ENCODE data around the gene NEBL.
"Not testable (repeated sequence)": the region's sequence is repeated elsewhere in the genome, so short reads cannot be mapped to it uniquely, and the experiment has no call there.

NEBL gene

DNA sequence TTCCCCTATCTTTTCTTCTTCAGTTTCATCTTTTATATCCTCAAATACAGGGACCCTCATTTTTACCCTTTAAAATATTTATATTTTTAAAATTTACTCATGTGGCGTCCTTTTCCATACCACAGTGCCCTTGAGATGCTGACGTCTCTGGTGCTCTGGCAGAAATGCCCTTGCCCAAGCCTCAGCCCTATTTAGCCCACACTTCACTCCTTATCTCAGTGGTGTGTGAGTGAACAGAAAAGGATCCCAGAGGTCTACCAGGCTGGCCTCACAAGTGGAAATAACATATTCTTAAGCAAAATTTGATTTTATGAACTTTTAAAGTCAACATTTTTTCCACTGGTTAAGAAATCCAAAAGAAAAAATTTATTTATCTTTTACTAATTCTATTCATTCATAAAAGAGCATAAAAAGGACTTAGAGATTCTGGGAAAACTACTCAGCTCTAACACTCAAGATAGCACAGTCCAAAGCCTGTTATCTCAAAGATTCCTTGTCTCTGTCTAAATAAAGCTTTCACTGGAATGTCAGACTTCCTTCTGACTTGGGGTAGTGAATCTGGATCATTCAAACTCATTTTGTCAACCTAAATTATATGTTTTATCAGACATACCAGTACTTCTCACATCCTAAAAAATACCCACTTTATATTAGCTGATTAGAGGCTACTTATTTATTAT is at the start of gene NEBL:
TSS of gene NEBL (minus strand) at position 166 of the 680 bp plus-strand sequence. CDS start at position 60, 106 bp downstream.
- DNase-seq (ENCODE audit: low read depth) = no peak

DNA sequence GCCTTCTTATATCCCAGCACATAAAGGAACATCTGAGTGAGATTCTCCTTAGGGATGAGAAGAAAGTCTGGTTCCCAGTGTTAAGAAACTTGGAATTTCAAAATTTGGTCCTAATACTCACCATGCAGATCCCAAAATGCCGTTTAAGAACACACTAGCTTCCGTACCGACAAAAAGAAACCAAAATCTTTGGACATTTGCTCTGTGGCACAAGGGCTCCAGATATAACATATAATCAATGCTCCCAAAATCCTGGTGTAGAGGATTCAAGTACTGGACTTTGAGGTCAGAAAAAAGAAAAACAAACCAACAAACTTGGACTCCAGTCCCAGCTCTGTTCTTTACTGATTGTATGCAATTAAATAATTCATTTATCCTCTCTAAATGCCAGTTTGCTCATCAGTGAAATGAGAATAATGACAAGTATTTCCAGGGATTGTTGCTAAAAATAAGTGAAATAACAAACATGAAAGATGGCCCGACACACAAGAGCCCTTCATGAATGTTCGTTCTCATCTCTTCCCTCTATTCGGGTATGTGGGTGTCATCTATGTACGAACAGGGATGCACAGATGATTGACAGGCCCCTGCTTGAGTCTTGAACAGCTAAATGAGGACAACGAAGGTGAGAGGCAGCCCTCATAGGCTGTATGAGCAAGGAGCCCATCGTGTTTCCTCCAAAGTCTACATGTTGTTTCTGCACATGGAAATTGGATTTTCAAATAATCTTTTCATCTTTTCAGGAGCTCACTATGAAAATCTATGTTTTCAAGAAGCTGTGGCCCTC is 48.6 kb upstream of the NEBL start:
- DNase-seq (ENCODE audit: low read depth) = no peak

DNA sequence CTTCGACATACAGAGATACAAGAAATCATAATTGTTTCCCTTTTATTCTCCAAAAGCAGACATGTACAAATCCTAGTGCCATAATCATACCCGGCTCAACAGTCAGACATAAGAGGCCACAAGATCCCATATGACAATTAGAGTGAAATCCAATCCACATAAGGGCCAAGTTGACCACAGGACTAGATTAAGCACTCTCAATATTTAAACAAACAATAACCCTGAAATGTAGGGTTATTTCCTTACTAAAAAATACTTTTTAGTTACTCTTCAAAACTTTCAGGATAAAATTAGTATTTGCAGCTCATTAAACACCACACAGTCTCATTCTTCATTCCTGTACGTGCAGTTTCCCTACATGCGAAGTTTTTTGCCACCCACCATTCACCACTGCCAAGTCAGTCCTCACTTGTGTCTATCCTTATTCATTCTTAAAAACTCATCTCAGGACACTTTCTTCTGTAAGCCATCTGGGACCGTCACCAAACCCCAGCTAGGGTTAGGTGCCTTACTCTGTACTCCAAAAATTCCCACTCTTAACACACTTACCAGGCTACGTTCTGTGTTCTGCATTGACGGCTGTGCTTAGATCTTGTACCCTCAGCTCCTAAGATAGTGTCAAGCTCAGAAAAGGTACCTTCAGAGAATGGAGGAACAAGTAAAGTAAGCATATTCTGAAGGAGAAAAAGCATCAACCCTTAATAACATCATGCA is 47.8 kb upstream of the NEBL start:
- DNase-seq (ENCODE audit: low read depth) = no peak

DNA sequence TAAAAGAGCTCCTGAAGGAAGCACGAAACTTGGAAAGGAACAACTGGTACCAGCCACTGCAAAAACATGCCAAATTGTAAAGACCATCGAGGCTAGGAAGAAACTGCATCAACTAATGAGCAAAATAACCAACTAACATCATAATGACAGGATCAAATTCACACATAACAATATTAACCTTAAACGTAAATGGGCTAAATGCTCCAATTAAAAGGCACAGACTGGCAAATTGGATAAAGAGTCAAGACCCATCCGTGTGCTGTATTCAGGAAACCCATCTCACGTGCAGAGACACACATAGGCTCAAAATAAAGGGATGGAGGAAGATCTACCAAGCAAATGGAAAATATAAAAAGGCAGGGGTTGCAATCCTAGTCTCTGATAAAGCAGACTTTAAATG is 42.3 kb upstream of the NEBL start:
- not testable (repeated sequence) for DNase-seq (ENCODE audit: low read depth)

DNA sequence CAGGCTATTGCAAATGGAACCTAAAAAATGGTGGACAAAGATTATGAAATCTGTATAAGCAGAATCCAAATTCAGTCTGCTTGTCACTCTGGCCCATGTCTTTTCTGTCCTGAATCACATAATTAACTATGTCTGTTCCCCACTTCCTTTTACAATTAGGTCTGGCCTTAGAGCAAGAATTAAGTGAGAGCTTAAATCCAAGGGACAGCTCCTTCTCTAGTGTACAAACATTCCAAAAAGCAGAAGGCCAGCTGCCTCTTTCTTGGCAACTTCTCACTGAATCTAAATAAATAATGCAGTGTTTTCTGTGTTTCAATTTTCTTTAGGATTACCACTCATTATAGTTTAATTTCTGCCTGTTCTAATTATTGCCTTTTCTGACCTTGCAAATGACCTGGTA is 39.3 kb upstream of the NEBL start:
- DNase-seq (ENCODE audit: low read depth) = no peak

- no peak for DNase-seq (ENCODE audit: low read depth)
These were observed 38.8 kb upstream of the NEBL start for GRCh38 chr10:20935931-20936330.

- no peak for DNase-seq (ENCODE audit: low read depth)
These were observed 38.2 kb upstream of the NEBL start for GRCh38 chr10:20935301-20935700.

DNA sequence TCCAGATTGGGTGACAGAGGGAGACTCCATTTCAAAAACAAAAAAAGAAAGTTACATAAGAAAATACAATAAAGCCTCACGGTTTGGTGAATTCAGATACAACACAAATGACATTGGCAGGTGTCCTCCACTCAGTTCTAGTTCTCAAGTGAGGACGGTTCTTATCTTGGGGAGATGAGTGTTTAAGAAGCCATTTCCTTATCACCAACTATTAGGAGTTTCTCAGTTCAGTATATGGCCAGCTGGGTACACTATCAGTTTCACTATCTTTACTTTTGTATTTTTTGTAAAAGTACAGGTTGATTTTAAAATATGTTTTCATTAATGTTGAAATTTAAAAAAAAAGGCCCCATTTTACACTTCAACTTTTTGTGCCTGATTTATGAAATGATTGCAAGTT is 36.6 kb upstream of the NEBL start:
- no peak for DNase-seq (ENCODE audit: low read depth)

DNA sequence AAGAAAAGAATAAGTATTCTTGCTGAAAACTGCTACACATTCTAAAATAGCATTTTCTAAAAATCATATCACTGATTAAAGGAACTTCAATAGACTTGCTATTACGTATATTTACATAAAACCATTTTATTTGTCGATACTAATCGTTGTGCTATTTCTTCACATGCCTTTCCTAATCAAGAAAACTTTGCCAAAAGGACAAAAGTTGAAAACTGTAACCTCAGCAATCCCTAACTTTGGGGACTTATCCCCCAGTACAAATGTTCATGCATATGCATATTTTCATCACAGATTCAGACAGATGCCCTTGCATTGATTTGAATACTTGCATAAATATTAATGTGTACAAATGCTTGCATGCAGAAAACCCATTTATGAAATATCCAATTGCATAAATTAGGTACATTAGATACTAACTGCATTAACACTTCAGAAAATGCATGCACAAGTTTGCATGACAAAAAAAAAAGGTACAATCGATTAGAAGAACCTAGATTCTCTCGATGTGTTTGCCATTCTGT is 35.6 kb upstream of the NEBL start:
- DNase-seq (ENCODE audit: low read depth) = no peak

DNA sequence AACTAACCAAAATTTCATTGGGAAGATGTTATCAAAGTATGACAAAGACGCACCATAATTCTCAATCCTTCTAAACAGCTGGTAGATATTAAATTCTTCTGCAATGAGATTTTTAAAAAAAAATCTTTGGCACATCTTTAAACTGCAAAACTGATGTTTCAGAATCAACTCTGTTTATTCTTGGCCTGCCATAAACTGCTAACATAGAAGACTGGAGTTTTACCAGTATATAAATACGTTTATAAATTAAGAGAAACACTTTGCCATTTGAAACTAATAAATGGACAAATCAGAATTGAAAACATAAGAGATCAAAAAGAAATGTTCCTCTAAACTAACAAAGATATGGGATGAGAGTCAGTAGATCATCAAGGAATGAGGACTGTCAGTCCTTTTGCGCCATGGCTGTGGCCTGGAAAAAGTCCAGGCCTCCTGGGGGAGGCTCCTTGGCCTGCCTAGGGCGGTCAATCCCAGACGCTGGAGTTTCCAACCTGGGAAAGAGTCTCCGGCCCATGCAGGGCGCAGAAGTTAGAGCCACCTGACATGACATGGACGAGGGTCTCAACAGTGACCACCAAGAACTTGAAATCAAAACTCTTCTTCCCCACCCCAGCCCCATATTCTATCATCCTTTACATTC is 34.2 kb upstream of the NEBL start:
- DNase-seq (ENCODE audit: low read depth) = no peak

DNA sequence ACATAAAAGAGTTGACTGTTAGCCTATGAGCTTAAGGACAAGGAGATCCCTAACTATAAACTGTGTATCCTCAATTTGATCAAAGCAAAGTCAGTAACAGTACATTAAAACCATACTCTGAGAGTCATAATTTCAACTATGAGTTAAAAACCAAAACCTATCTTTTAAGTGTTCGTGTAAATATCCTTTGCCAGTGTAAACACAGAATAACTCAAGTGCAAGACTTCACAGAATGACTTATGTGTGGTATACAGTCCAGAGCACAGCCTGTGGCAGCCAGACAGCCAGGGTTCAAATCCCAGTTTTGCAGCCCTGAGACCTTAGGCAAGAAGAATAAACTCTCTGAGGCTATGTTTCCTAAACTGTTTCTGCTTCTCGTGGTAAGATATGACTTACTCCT is 30.3 kb upstream of the NEBL start:
- no peak for DNase-seq (ENCODE audit: low read depth)

DNA sequence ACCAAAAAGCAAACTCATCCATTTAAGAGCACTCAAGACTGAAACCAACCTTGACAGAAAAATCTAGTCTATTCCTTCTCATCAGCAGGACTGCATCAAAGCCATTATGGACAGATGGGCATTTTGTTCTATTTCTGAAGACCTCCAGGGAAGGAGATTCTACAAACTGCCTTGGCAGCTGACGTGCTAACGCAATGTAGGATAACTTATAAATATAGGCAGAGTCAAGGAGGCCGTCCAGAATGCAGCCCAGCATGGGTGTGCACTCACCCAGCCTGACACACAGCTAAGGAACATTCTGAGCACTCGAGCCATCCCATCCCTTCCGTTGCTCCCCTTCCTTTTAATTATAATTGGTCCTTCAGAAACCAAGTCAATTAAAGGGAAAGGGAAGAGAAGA is 25.3 kb upstream of the NEBL start:
- no peak for DNase-seq (ENCODE audit: low read depth)

DNA sequence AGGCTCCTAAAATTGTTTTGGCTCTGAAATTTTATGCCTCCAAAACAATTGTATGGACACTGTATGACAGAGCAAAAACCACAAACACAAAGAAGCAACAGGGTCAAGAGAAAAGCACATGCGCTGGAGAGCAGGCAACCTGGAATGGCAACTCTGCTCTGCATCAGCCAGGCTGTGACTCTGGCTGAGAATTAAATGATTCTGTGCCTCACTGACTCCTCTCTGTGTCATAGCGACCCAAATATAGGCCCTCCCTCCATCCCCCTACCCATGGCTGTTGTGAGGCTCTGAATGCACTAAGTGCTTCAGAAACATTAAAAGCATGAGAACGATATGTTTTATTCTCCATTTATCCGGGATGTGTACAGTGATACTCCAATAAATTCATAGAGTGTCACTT is 24.9 kb upstream of the NEBL start:
- no peak for DNase-seq (ENCODE audit: low read depth)

- DNase-seq (ENCODE audit: low read depth) = no peak
These were observed 22.9 kb upstream of the NEBL start for GRCh38 chr10:20920061-20920460.

DNA sequence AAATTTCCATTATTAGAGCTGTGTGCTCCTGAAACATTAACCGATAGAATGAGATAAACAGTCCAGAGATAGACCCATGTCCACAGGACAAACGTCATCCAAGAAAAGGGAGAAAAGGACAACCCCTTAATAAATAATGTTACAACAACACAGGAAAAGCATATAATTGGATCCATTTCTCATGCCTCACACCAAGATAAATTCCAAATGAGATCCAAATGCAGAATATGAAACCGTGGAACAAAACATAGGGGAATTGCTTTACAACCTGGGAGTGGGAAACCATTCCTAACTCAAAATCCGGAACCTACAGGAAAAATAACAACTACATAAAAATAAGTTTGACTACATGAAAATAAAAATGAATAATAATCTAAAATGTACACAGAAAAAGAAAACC is 22.4 kb upstream of the NEBL start:
- DNase-seq (ENCODE audit: low read depth) = no peak

- no peak for DNase-seq (ENCODE audit: low read depth)
These were observed 19.9 kb upstream of the NEBL start for GRCh38 chr10:20916976-20917375.

- DNase-seq (ENCODE audit: low read depth) = no peak
These were observed 15.9 kb upstream of the NEBL start for GRCh38 chr10:20912969-20913368.

DNA sequence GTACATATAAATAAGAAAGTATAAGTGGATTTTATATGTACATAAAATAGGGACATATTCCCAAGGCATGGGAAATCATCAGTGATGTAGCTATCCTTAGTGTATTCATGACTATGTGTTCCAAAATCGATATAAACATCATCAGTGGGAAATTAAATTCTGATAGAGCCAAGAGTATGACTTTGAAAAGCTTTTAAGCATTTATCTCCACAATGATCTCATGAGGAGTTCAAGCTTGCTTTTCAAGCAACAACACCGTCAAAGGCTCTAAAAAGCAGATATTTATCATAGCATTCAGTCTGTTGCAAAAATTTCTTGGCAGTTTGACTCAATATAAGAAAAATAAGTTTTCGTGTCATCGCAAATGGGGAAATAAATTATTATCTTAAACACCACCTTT is 14.5 kb upstream of the NEBL start:
- DNase-seq (ENCODE audit: low read depth) = no peak

DNA sequence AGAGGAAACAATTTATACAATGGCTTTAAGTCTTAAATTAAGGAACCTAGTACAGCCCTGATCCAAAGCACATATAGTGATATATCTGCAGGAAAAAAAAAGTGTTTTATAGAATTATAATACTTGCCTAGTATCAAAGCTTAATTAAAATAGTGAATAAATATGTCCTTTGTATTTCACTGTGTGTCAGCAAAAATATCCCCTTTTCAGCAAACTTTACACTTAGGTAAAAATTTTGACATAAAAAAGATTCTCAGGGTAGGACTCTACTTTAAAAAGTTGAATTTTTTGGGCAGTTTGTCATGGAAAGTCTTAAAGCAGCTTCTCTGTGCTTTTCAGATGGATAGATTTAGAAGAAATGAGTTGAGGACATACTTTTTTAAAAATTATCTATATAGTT is 12.7 kb upstream of the NEBL start:
- no peak for DNase-seq (ENCODE audit: low read depth)

GRCh38 chr10:20908391-20908790 is 11.3 kb upstream of the NEBL start:
- no peak for DNase-seq (ENCODE audit: low read depth)

GRCh38 chr10:20903635-20904390 is 6.7 kb upstream of the NEBL start:
- DNase-seq (ENCODE audit: low read depth) = no peak

DNA sequence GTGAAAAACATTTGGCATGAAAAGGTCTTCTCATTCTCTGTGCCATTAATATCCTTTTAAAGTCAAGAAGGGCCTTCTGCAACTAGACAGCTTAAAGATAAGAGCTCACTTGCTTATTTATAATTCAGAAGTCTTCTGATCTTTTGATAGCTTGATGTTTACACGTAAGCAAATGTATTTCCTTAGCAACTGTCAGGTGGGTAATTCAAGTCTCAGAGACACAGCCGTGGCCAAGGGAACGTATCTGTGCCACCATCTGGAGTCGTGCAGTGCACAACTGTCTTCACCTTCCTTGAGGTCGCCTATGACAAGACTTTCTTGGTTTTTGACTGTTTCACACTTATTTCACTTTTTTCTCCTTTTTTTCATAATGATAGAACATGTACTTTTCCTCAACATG is 4.0 kb upstream of the NEBL start:
- DNase-seq (ENCODE audit: low read depth) = no peak
